ELF-1 (cell line): ENCODE data around the gene TMC6.
"Not testable (repeated sequence)": the region's sequence is repeated elsewhere in the genome, so short reads cannot be mapped to it uniquely, and the experiment has no call there.

Experiments
- DNase-seq: peaks from one replicate; pipeline ENCODE4 v3.0.0-alpha.2; 2016; ENCODE audit warnings: low read depth, low spot score

TMC6 gene

GRCh38 chr17:78110363-78111015, 18.1 kb downstream of the TMC6 start:
- peak; percentile 27 for DNase-seq

- DNase-seq = no peak
Measured at GRCh38 chr17:78109489-78109761, 19.1 kb downstream of the TMC6 start.

- DNase-seq = no peak
Measured at GRCh38 chr17:78108726-78109488, 19.6 kb downstream of the TMC6 start.

- no peak for DNase-seq
Measured at GRCh38 chr17:78107976-78108725, 20.4 kb downstream of the TMC6 start.

GRCh38 chr17:78107457-78107856, 21.1 kb downstream of the TMC6 start:
- DNase-seq = no peak

- DNase-seq = no peak
Measured at GRCh38 chr17:78106211-78106610, 22.3 kb downstream of the TMC6 start.

GRCh38 chr17:78105551-78105950, 23.0 kb downstream of the TMC6 start:
- no peak for DNase-seq

GRCh38 chr17:78105101-78105500, 23.5 kb downstream of the TMC6 start:
- DNase-seq = no peak

GRCh38 chr17:78104540-78104941, 24.0 kb downstream of the TMC6 start:
- no peak for DNase-seq

GRCh38 chr17:78103311-78103710, 25.2 kb downstream of the TMC6 start:
- no peak for DNase-seq

- DNase-seq = no peak
Measured at GRCh38 chr17:78101542-78101941, 27.0 kb downstream of the TMC6 start.

- DNase-seq = no peak
Measured at GRCh38 chr17:78101112-78101511, 27.4 kb downstream of the TMC6 start.

- DNase-seq = no peak
Measured at GRCh38 chr17:78096093-78096492, 32.5 kb downstream of the TMC6 start.

GRCh38 chr17:78095035-78095434, 33.5 kb downstream of the TMC6 start:
- DNase-seq = no peak

- DNase-seq = no peak
Measured at GRCh38 chr17:78092794-78093324, 35.7 kb downstream of the TMC6 start.

- no peak for DNase-seq
Measured at GRCh38 chr17:78089576-78090281, 38.8 kb downstream of the TMC6 start.

- no peak for DNase-seq
Measured at GRCh38 chr17:78088529-78088928, 40.0 kb downstream of the TMC6 start.

- DNase-seq = no peak
Measured at GRCh38 chr17:78086740-78087139, 41.8 kb downstream of the TMC6 start.

GRCh38 chr17:78082988-78083387, 45.6 kb downstream of the TMC6 start:
- no peak for DNase-seq

- not testable (repeated sequence) for DNase-seq
Measured at GRCh38 chr17:78082355-78082872, 46.1 kb downstream of the TMC6 start.

- DNase-seq = no peak
Measured at GRCh38 chr17:78081551-78081950, 47.0 kb downstream of the TMC6 start.

- no peak for DNase-seq
Measured at GRCh38 chr17:78079253-78079652, 49.3 kb downstream of the TMC6 start.
